ENCODE results near the gene WDR81.

DNA sequence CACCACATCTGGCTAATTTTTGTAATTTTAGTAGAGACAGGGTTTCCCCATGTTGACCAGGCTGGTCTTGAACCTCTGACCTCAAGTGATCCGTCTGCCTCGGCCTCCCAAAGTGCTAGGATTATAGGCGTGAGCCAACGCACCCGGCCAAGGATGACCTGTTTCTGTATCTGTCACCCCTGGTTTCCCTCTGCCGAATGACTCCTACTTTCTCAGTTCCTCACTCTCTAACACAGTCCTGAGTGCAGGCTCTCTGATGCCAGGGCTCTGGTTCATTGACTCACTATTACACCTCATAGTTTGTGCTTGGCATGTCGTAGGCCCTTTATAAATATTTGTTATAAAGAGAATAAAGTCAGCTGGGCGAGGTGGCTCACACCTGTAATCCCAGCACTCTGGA, 29.1 kb upstream of the WDR81 start:
- TF ChIP-seq, protein P1, sequence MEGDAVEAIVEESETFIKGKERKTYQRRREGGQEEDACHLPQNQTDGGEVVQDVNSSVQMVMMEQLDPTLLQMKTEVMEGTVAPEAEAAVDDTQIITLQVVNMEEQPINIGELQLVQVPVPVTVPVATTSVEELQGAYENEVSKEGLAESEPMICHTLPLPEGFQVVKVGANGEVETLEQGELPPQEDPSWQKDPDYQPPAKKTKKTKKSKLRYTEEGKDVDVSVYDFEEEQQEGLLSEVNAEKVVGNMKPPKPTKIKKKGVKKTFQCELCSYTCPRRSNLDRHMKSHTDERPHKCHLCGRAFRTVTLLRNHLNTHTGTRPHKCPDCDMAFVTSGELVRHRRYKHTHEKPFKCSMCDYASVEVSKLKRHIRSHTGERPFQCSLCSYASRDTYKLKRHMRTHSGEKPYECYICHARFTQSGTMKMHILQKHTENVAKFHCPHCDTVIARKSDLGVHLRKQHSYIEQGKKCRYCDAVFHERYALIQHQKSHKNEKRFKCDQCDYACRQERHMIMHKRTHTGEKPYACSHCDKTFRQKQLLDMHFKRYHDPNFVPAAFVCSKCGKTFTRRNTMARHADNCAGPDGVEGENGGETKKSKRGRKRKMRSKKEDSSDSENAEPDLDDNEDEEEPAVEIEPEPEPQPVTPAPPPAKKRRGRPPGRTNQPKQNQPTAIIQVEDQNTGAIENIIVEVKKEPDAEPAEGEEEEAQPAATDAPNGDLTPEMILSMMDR (IDR thresholded peaks at IDR 0.05), result no peak
- TF ChIP-seq POLR2A (IDR thresholded peaks at IDR 0.05; ENCODE audit: low read depth) (no peak), POLR2AphosphoS5 (IDR thresholded peaks at IDR 0.05) (no peak)
